NB4 (cell line): ENCODE measurements around the gene GATAD1.
"Not testable (repeated sequence)": the region's sequence is repeated elsewhere in the genome, so short reads cannot be mapped to it uniquely, and the experiment has no call there.

ENCODE experiments used
- DNase-seq: peaks from one replicate; pipeline ENCODE4 v3.0.0; 2010; ENCODE audit warnings: low read depth
- H3K4me3 ChIP-seq: one replicate; pipeline ENCODE4 v1.5.1; 2011; ENCODE audit warnings: mild to moderate bottlenecking, low read depth, low read length, moderate library complexity
- CTCF ChIP-seq: IDR thresholded peaks from one replicate; pipeline ENCODE4 v1.5.1; 2012; ENCODE audit warnings: low read depth, low read length
- MYC ChIP-seq: IDR thresholded peaks from 2 replicates; pipeline ENCODE4 v1.6.1; 2011; ENCODE audit warnings: low read depth, low read length
- POLR2A ChIP-seq: IDR thresholded peaks from 2 replicates; pipeline ENCODE4 v1.6.1; 2011; ENCODE audit warnings: mild to moderate bottlenecking; ENCODE audit not compliant: insufficient read length; ENCODE audit errors: extremely low read depth
- TF ChIP-seq, protein P1 (sequence below): IDR thresholded peaks from 2 replicates; pipeline ENCODE4 v1.6.1; 2011; ENCODE audit warnings: low read depth, low read length

GATAD1 gene

GRCh38 chr7:92437956-92438491, 9.3 kb upstream of the GATAD1 start:
- H3K4me3 ChIP-seq = no peak overlapping the region
- no peak for DNase-seq
- TF ChIP-seq, protein P1, sequence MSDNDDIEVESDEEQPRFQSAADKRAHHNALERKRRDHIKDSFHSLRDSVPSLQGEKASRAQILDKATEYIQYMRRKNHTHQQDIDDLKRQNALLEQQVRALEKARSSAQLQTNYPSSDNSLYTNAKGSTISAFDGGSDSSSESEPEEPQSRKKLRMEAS = no peak
- TF ChIP-seq CTCF = no peak
- TF ChIP-seq POLR2A = no peak
- no peak for TF ChIP-seq MYC

GRCh38 chr7:92442720-92443119, 4.6 kb upstream of the GATAD1 start:
- not testable (repeated sequence) for H3K4me3 ChIP-seq
- DNase-seq = peak; percentile 53

GRCh38 chr7:92446869-92447344, 375 bp upstream of the GATAD1 start:
- no peak for TF ChIP-seq MYC
- peak; percentile 96 for TF ChIP-seq CTCF
- no peak for TF ChIP-seq POLR2A
- TF ChIP-seq, protein P1 = peak; percentile 85; the same call in 1 of the 2 replicates
- H3K4me3 ChIP-seq = peak overlapping the region; percentile 82
- DNase-seq = no peak

DNA sequence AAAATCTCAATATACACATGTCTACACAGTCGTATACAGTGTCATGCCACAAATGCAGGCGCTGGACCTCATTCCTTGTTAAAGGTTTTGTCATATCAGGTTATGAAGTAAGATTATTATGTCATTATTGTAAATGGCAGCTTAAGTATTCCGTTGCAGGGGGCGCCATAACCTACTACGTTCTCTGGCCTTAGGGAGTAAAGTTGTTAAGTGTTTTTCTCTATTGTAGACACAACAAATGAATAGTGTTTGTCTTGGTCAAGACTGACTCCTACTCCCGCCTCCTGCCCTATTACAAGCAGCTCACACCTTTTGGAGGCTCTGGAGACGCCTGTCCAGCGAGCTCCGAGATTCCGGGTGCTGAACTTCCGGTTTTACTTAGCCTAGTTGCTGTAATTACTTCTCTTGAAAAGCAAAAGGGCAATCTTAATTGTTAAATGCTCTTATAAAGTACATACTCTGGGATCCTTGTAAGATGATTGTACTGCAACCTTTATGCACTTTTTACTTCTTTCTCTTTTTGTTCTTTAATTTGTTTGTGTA, 994 bp downstream of the GATAD1 start:
- TF ChIP-seq, protein P1 = no peak
- peak; percentile 65 for TF ChIP-seq CTCF
- TF ChIP-seq POLR2A = peak; percentile 16
- TF ChIP-seq MYC = peak; percentile 64; the same call in 1 of the 2 replicates
- DNase-seq = peak; percentile 82
- H3K4me3 ChIP-seq = peak overlapping the region; percentile 82

GRCh38 chr7:92451645-92452044, 4.4 kb downstream of the GATAD1 start:
- no peak overlapping the region for H3K4me3 ChIP-seq
- DNase-seq = no peak
- no peak for TF ChIP-seq CTCF
- TF ChIP-seq, protein P1 = no peak
- TF ChIP-seq MYC = no peak

DNA sequence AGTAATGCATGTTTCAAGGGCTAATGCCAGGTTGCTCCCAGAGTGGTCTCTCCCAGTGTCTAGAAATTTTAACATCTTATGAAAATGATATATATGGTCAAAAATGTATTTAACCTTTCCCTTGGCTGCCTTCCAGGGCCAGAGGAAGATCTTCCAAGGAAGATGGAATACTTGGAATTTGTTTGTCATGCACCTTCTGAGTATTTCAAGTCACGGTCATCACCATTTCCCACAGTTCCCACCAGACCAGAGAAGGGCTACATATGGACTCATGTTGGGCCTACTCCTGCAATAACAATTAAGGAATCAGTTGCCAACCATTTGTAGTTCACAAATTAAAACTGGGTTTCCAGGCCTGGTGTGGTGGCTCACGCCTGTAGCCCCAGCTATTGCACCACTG, 9.0 kb downstream of the GATAD1 start:
- TF ChIP-seq POLR2A (no peak), MYC (no peak), CTCF (no peak)
- TF ChIP-seq, protein P1 = no peak
- H3K4me3 ChIP-seq = no peak overlapping the region
- no peak for DNase-seq
